Tibial artery (tissue), 4 donors: Measurements from ENCODE around the gene SHISA2.

Source experiments
- DNase-seq, 2 donors: peaks; one replicate each; pipeline ENCODE4 v3.0.0-alpha.2; 2019
- H3K27ac ChIP-seq, 2 donors: fragments of 200-600 bp; sonication (generic) in 1 of 2; 1 replicate in 1 of 2; 2 replicates in 1 of 2; pipeline ENCODE4 v1.5.1; 2018 to 2019; ENCODE audit warnings: mild to moderate bottlenecking in 1 of 2
- H3K27me3 ChIP-seq, 2 donors: fragments of 200-600 bp; sonication (generic) in 1 of 2; one replicate each; pipeline versions ENCODE4 v1.5.1 to v1.6.0; 2016 to 2019
- H3K36me3 ChIP-seq, 3 donors: fragments of 200-600 bp; sonication (generic) in 2 of 3; one replicate each; pipeline ENCODE4 v1.5.1; 2016 to 2019; ENCODE audit warnings: mild to moderate bottlenecking in 2 of 3
- H3K4me1 ChIP-seq, 4 donors: fragments of 200-600 bp; sonication (generic) in 2 of 4; 1 replicate in 3 of 4; 2 replicates in 1 of 4; pipeline ENCODE4 v1.5.1; 2016 to 2019
- H3K4me3 ChIP-seq, 2 donors: fragments of 200-600 bp; sonication (generic) in 1 of 2; 1 replicate in 1 of 2; 2 replicates in 1 of 2; pipeline ENCODE4 v1.5.1; 2018 to 2019; ENCODE audit warnings: mild to moderate bottlenecking in 2 of 2
- H3K9me3 ChIP-seq, 3 donors: fragments of 200-600 bp; sonication (generic) in 1 of 3; one replicate each; pipeline ENCODE4 v1.5.1; 2016 to 2019
- CTCF ChIP-seq, 2 experiments: fragments of 200-600 bp in 1 of 2; fragments of 450-650 bp in 1 of 2; IDR thresholded peaks; one replicate each; pipeline ENCODE4 v1.5.1; 2017 to 2019; ENCODE audit warnings: antibody characterized with exemption in 2 of 2, mild to moderate bottlenecking in 1 of 2, moderate library complexity in 1 of 2
- intact Hi-C: fragments of 100-400 bp; cut with DNase I; formaldehyde crosslinking; loops from one replicate; pipeline ENCODE4 v1.15.0; 2023; ENCODE audit warnings: low total_unique reads

SHISA2 gene

GRCh38 chr13:26053418-26053980, 1.7 kb upstream of the SHISA2 start:
- Histone ChIP-seq H3K4me3 (no peak overlapping the region), H3K36me3 (no peaks in the 10 kb centered on the region), H3K4me1 (peaks cover 0 to 33% (median 16%) of the 10 kb centered on the region in 4 donors), H3K27me3 (peaks cover 0 to 53% of the 10 kb centered on the region in 2 donors), H3K27ac (no peak overlapping the region), H3K9me3 (no peaks in the 10 kb centered on the region)
- no peak for TF ChIP-seq CTCF (IDR thresholded peaks at IDR 0.05)
- intact Hi-C loops, result no loop called here
- no peak for DNase-seq

- H3K4me3 ChIP-seq, result no peak overlapping the region
Observed at GRCh38 chr13:26052337-26052736, 521 bp upstream of the SHISA2 start.

GRCh38 chr13:26051231-26051656, 572 bp downstream of the SHISA2 start:
- Histone ChIP-seq H3K27ac (no peak overlapping the region), H3K27me3 (peaks cover 0 to 72% of the 10 kb centered on the region in 2 donors), H3K4me1 (peaks cover 0 to 33% (median 16%) of the 10 kb centered on the region in 4 donors), H3K9me3 (no peaks in the 10 kb centered on the region), H3K4me3 (peak overlapping the region; percentile 35 to 49), H3K36me3 (no peaks in the 10 kb centered on the region)
- TF ChIP-seq CTCF (IDR thresholded peaks at IDR 0.05), result no peak
- intact Hi-C loops, result no loop called here
- no peak for DNase-seq

More at GRCh38 chr13:26052337-26052736, 521 bp upstream of the SHISA2 start:
- TF ChIP-seq CTCF (IDR thresholded peaks at IDR 0.05), result no peak
- Histone ChIP-seq H3K9me3 (no peaks in the 10 kb centered on the region), H3K27me3 (peaks cover 0 to 64% of the 10 kb centered on the region in 2 donors), H3K27ac (no peak overlapping the region), H3K4me1 (peaks cover 0 to 33% (median 16%) of the 10 kb centered on the region in 4 donors), H3K36me3 (no peaks in the 10 kb centered on the region)
- DNase-seq, result no peak
- intact Hi-C loops, result no loop called here

- TF ChIP-seq CTCF (IDR thresholded peaks at IDR 0.05), result no peak
Observed at GRCh38 chr13:26050568-26051230, 1.1 kb downstream of the SHISA2 start.

GRCh38 chr13:26048741-26049140, 3.1 kb downstream of the SHISA2 start:
- no peak for DNase-seq
- intact Hi-C loops, result no loop called here
- Histone ChIP-seq H3K4me1 (peaks cover 0 to 33% (median 16%) of the 10 kb centered on the region in 4 donors), H3K36me3 (no peaks in the 10 kb centered on the region), H3K27ac (no peak overlapping the region), H3K4me3 (no peak overlapping the region), H3K9me3 (no peaks in the 10 kb centered on the region), H3K27me3 (peaks cover 0 to 71% of the 10 kb centered on the region in 2 donors)
- TF ChIP-seq CTCF (IDR thresholded peaks at IDR 0.05), result no peak

More at GRCh38 chr13:26050568-26051230, 1.1 kb downstream of the SHISA2 start:
- intact Hi-C loops, result no loop called here
- Histone ChIP-seq H3K4me3 (peak overlapping the region; percentile 35 to 49), H3K27ac (no peak overlapping the region), H3K27me3 (peaks cover 0 to 72% of the 10 kb centered on the region in 2 donors), H3K4me1 (peaks cover 0 to 33% (median 16%) of the 10 kb centered on the region in 4 donors), H3K36me3 (no peaks in the 10 kb centered on the region), H3K9me3 (no peaks in the 10 kb centered on the region)
- DNase-seq, result no peak
